GM10266 (cell line): ENCODE results near the gene SSBP3.

Source experiments
- DNase-seq: peaks from one replicate; pipeline ENCODE4 v3.0.0; 2012; ENCODE audit errors: extremely low spot score
- TF ChIP-seq, protein P1 (sequence below): IDR thresholded peaks from 2 replicates; pipeline ENCODE4 v1.5.1; 2012; ENCODE audit warnings: mild to moderate bottlenecking, low read depth; ENCODE audit not compliant: control insufficient read depth, insufficient read depth; ENCODE audit errors: missing control alignments

SSBP3 gene

DNA sequence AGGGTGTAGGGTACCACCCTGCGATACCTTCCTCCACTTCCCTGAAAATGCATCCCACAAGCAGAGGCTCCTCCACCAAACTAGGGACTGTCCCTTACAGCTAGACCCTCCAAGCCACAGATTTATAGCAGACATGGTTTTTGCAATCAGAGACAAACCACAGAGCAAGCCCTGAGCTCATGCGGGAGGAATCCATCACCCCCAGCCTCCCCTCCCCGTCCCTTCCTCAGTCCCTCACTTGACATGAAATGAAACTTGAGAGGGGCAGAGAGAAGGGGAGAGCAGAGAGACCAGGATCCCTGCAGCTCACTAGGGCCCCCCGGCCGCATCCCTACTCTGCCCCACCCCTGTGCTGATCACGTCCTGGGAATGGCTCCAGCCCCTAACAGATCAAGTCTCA is 111.3 kb downstream of the SSBP3 start:
- no peak for DNase-seq
- TF ChIP-seq, protein P1, sequence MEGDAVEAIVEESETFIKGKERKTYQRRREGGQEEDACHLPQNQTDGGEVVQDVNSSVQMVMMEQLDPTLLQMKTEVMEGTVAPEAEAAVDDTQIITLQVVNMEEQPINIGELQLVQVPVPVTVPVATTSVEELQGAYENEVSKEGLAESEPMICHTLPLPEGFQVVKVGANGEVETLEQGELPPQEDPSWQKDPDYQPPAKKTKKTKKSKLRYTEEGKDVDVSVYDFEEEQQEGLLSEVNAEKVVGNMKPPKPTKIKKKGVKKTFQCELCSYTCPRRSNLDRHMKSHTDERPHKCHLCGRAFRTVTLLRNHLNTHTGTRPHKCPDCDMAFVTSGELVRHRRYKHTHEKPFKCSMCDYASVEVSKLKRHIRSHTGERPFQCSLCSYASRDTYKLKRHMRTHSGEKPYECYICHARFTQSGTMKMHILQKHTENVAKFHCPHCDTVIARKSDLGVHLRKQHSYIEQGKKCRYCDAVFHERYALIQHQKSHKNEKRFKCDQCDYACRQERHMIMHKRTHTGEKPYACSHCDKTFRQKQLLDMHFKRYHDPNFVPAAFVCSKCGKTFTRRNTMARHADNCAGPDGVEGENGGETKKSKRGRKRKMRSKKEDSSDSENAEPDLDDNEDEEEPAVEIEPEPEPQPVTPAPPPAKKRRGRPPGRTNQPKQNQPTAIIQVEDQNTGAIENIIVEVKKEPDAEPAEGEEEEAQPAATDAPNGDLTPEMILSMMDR: no peak

DNA sequence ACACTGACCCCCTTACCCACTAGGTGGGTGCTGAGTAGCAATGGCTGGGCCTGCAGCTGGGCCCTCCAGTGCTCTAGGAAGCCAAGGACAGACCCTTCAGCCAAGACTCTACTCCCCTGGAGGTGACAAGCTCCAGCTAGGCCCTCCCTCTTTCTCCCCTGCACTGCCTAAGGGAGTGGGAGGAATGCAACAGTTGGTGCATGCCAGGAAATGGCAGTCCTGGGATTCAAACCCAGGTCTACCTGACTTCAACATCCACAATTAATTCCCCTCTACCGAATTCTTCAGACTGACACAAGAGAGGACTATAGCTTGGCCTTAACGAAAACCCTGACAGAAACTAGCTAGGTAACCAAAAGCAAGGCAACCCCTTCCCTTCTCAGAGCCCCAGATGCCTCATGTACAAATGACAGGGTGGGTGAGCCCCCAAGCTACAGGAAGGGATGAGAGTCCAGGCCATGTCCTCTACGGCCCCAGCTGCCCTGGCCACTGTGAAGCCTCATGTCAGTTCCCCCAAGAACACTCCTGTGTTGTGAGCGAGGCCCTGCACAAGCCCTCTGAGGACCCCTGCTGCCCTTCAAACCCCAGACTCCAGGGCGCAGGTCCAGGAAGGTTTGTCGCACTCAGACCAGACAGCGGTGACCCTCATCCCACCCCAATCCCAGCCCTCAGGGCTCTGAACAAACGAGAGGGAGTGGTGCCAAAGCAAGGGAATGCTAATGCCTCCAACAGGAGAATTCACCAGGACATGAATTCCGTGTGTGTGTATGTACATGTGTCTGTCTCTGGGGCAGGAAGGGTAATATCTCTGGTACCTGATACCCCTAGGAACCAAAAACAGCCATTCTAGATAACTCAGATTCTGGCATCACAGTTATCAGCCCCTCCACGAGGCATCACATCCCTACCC is 113.9 kb downstream of the SSBP3 start:
- DNase-seq: no peak
- TF ChIP-seq, protein P1: no peak

DNA sequence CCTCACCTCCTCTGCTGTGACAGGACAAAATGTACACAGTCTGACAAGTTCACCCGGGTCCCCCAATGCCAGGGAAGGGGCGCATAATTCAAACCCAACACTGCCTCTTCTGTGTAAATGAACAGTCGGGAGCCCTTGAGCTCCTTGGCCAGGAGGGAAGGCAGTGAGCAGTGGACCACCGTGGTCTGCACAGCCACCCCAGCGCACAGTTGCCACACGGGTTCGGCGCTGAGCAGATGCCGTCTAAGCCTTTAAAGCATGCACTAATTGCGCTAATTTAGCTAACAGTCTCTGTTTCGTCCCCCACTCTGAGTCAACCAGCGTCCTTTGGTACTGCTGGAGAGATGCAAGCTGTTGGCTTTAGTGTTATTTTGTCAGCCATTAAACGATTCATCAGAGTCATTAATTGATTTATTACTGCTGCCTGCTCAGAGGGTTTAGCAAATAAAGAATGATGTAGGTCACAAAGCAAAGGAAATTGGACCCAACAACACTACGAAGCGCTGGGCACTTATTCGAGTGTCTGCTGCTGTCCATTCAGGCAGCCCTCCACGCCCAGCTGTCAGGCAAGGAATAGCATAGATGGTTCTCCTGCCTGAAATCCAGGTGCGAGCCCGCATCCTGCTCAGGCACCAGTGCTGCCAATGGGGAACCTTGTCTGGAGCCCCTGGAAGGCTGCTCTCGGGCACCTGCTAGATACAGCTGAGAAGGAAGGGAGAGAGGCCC is 114.8 kb downstream of the SSBP3 start:
- no peak for DNase-seq
- TF ChIP-seq, protein P1: no peak

DNA sequence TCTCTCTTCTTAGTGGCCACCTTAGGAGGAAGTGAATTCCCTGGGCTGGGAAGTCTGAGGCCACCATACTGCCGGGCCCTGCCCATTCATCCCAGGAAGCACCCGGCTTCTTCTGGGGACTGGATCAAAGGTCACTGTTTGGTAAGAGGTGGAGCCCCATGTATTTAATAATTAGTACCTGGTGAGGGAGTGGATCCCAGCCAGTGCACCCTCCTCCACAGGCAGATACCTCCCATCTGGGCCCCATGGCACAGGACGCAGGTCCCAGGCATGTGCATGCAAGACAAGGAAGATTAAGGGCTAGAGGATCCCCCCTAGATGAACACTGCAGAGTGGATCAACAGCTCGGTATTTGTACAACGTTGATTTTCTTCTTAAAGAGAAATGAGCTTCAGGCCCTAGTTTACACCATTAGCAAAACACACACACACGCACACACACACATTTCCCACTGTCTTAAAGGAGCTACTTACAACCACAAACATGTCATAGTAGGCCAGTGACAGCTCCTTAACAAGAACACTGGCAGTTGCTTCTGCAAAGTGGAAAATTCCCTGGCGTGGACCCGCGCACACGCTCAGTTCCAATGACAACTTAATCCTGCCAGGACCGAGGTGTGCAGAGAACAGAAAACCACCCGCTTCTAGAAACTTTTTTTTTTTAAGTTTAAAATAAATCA is 115.5 kb downstream of the SSBP3 start:
- TF ChIP-seq, protein P1: no peak
- DNase-seq: no peak

DNA sequence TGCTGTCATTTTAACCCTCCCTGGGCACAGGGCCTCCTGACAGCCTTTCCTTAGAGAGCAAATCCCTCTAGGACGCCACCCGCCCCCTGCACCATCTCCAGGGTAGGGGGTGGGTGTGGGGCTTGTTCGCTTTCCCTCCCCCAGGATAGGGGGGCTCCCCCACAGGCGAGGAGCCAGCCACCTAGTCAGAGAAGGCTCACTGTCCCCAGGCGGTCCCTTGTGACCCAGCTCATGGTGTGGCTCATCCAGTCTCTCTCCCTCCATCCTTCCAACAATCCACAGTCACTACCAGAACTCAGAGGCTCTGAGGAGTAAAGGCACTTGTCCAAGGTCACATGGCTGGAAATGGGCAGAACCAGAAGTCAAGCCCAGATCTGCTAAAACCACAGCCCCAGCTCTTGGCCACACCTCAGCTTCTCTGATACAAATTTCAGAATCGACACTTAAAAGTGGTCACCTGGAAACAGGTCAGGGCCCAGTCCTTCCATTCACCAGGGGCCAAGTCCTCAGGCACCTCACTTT is 116.4 kb downstream of the SSBP3 start:
- no peak for DNase-seq
- TF ChIP-seq, protein P1: no peak

DNA sequence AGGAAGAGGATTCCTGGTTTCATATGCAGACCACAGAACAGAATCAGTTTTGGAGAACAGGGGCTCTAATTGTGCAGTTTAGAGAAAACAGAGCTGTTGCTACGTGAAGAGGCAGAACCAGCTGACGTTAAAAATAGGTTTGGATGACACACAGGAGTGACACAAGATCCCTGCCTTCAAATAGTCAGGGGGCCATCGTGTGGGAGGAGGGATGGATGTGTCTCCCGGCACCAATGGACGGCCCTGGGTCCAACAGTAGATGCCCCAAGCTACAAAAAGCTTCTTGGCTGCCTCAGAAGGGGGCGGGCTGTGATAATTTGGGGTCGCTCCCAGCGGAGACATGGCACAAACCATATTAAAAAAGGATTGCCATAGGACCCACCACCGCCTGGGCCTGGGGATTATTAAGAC is 118.4 kb downstream of the SSBP3 start:
- TF ChIP-seq, protein P1: no peak
- DNase-seq: no peak
